HUES6 (cell line): ENCODE results near the gene TSPAN32.
"Not testable (repeated sequence)": the region's sequence is repeated elsewhere in the genome, so short reads cannot be mapped to it uniquely, and the experiment has no call there.

Experiments used
- H3K27ac ChIP-seq: 2 replicates; pipeline ENCODE4 v1.7.0; 2013; ENCODE audit warnings: low read depth, mild to moderate bottlenecking, low read length, inconsistent platforms
- H3K27me3 ChIP-seq: 2 replicates; pipeline ENCODE4 v1.6.1; 2013; ENCODE audit warnings: low read length; ENCODE audit not compliant: control insufficient read depth, insufficient read depth
- H3K36me3 ChIP-seq: 2 replicates; pipeline ENCODE4 v1.6.1; 2013; ENCODE audit warnings: low read length; ENCODE audit not compliant: control insufficient read depth, insufficient read depth
- H3K4me1 ChIP-seq: 2 replicates; pipeline ENCODE4 v1.6.1; 2013; ENCODE audit warnings: low read length; ENCODE audit not compliant: control insufficient read depth, insufficient read depth
- H3K4me3 ChIP-seq: 2 replicates; pipeline ENCODE4 v1.5.1; 2013; ENCODE audit warnings: low read depth, low read length
- H3K9ac ChIP-seq: one replicate; pipeline ENCODE4 v1.6.1; 2013; ENCODE audit warnings: mild to moderate bottlenecking, low read length
- H3K9me3 ChIP-seq: 2 replicates; pipeline ENCODE4 v1.6.1; 2013; ENCODE audit warnings: low read depth, low read length; ENCODE audit not compliant: control insufficient read depth, insufficient read depth

TSPAN32 gene

DNA sequence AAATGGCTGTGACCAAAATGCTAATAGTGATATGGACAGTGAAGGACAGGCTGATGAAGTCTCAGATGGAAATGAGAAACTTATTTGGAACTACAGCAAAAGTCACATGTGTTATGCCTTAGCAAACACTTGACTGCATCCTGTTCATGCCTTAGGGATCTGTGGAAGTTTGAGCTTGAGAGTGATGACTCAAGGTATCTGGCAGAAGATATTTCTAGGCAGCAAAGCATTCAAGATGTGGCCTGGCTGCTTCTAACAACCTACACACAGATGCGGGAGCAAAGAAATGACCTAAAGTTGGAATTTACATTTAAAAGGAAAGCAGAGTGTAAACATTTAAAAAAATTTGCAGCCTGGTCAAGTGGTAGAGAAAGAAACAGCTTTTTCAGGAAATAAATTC lies 47.2 kb downstream of the TSPAN32 start:
- Histone ChIP-seq H3K4me3 (no peak overlapping the region), H3K36me3 (no peaks in the 10 kb centered on the region), H3K27me3 (no peaks in the 10 kb centered on the region), H3K9ac (no peak overlapping the region), H3K9me3 (peaks cover 76% of the 10 kb centered on the region), H3K27ac (no peak overlapping the region), H3K4me1 (no peaks in the 10 kb centered on the region)

DNA sequence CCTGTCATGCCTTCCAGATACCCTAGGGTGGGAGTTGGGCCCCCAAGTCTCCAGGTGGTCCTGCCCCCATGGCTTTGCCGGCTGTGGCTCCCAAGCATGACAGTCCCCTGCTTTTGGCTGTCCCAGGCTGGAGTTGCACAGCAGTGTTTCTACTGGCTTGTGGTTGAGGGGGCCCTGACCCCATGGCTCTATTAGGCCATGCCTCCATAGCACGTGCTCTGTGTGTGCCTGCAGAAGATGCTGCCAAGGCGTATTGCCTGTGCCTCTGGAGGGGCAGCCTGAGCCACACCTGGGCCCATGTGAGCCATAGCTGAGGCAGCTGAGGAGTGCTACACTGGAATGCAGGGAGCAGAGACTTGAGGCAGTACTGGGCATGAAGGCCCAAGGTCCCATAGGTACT lies 49.9 kb downstream of the TSPAN32 start:
- Histone ChIP-seq H3K27ac (no peak overlapping the region), H3K4me3 (no peak overlapping the region), H3K27me3 (no peaks in the 10 kb centered on the region), H3K4me1 (no peaks in the 10 kb centered on the region), H3K9ac (no peak overlapping the region), H3K9me3 (peaks cover 63% of the 10 kb centered on the region), H3K36me3 (no peaks in the 10 kb centered on the region)

DNA sequence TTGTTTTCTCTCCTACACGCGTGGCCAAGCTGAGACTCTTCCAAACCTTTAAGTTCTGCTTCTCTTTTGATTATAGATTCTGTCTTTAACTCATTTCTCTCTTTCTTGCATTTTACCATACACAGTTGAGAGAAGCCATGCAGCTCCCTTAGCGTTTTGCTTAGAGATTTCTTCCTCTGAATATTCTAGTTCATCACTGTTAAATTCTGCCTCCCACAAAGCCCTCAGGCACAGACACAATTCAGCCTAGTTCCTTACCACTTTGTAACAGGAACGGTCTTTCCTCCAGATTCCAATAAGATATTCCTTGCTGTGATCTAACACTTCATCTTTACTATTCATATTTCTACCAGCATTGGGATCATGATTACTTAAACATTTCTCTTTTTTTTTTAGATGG lies 50.6 kb downstream of the TSPAN32 start:
- Histone ChIP-seq H3K9me3 (peaks cover 61% of the 10 kb centered on the region), H3K4me1 (no peaks in the 10 kb centered on the region), H3K4me3 (no peak overlapping the region), H3K9ac (no peak overlapping the region), H3K27me3 (no peaks in the 10 kb centered on the region), H3K36me3 (no peaks in the 10 kb centered on the region), H3K27ac (no peak overlapping the region)

DNA sequence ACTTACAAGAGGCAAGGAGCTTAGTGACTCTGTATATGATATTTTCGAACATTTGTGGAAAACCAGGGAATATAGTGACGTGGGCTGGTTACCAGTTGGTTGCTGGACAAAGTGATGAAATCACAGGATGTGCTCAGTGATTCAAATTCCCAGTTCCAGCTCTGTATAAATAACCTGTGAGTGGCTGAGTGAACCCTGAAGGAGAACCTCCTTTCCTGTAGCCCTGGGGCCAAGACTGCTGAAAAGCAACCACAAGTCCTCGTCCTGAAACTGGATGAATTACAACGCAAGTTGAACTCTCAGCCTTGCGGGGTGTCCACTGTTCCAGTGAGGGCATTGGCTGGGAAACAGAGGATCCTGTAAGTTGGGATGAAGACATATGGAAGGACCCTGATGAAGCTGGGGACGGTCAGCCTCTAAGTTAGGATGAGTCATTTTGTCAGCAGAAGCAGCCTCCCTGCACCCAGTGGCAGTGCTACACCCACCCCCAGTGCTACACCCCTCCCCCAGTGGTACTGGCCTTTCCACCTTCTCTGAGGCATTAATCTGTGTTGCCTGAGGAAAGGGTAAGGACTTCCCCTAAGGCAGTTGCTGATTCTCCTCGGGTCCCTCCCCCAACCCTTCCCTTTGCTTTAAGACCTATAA lies 53.3 kb downstream of the TSPAN32 start:
- H3K4me1 ChIP-seq, result no peaks in the 10 kb centered on the region
- H3K27ac ChIP-seq, result no peak overlapping the region
- no peak overlapping the region for H3K9ac ChIP-seq
- peaks cover 39% of the 10 kb centered on the region for H3K9me3 ChIP-seq
- H3K36me3 ChIP-seq, result no peaks in the 10 kb centered on the region
- H3K4me3 ChIP-seq, result no peak overlapping the region
- H3K27me3 ChIP-seq, result no peaks in the 10 kb centered on the region

DNA sequence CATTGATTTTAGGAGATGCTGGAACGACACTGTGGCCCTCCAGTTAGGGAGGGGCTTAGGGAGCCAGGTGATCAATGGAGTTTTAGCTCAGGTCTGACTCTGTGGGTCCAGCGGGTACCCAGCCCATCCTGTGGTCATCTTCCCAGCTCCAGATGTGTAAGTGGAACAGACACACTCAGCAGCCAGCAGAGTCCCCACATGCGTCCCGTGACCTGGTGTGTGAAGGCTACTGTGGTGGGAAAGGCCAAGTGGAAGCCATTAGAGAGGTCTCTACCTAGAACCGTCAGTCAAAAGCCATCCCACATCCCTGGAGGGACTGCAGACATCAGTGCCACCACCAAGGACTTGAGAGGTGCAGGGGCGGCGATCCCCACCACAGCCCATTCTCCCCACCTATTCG lies 55.4 kb downstream of the TSPAN32 start:
- H3K9ac ChIP-seq, result no peak overlapping the region
- H3K4me3 ChIP-seq, result no peak overlapping the region
- H3K9me3 ChIP-seq, result peaks cover 22% of the 10 kb centered on the region; the same call in 1 of the 2 replicates
- no peaks in the 10 kb centered on the region for H3K4me1 ChIP-seq
- no peak overlapping the region for H3K27ac ChIP-seq
- no peaks in the 10 kb centered on the region for H3K27me3 ChIP-seq
- no peaks in the 10 kb centered on the region for H3K36me3 ChIP-seq

DNA sequence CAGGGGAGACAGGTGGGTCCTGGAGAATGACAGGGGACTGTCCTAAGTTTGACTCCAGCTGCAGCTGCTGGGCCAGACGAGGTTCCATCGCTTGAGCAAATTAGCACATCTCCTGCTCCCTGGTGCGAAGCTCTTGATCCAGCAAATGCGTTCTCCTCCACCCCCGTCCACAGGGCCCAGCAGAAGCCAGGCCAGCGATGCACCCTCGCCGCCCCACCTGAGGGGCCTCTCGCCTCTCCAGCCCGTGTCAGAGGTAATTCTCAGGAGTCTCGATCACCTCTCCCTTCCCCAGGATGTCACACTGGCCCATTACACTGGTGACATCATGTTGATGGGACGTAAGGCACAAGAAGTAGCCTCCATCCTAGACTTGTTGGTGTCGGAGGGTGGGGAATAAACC lies 55.8 kb downstream of the TSPAN32 start:
- not testable (repeated sequence) for H3K4me1 ChIP-seq

DNA sequence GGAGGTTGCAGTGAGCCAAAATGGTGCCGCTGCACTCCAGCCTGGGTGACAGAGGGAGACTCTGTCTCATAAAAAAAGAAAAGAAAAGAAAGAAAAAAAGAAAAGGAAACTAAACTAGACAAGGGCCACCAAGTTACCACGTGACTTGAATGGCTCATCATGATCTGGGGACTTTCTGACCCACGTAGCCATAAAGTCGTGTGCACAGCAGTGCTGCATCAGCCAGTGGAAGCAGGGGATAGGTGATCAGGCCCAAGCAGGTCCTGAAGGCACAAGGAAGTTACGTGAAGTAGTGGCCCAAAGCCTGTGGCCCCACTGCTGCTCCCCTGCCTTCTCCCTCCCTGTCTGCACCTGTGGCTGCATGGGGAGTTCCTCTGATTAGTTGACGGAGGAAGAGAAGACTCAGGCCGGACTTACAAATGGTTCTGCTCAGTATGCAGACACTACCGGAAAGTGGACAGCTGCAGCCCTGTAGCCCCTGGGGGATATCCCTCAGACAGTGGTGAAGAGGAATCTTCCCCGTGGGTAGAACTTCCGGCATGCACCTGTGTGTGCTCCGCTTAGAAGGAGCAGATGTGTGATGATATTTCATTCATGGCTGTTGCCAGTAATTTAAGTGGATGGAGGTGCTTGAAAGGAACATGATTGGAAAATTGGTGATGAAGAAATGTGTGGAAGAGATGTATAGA lies 57.1 kb downstream of the TSPAN32 start:
- Histone ChIP-seq H3K9ac (no peak overlapping the region), H3K27me3 (no peaks in the 10 kb centered on the region), H3K27ac (no peak overlapping the region), H3K9me3 (peaks cover 19% of the 10 kb centered on the region; the same call in 1 of the 2 replicates), H3K4me1 (no peaks in the 10 kb centered on the region), H3K4me3 (no peak overlapping the region), H3K36me3 (no peaks in the 10 kb centered on the region)

More for the DNA sequence above, 55.8 kb downstream of the TSPAN32 start:
- H3K27ac ChIP-seq, H3K4me3 ChIP-seq, H3K9ac ChIP-seq, H3K27me3 ChIP-seq, H3K36me3 ChIP-seq: not testable (repeated sequence)
- H3K9me3 ChIP-seq, result peaks cover 22% of the 10 kb centered on the region; the same call in 1 of the 2 replicates

DNA sequence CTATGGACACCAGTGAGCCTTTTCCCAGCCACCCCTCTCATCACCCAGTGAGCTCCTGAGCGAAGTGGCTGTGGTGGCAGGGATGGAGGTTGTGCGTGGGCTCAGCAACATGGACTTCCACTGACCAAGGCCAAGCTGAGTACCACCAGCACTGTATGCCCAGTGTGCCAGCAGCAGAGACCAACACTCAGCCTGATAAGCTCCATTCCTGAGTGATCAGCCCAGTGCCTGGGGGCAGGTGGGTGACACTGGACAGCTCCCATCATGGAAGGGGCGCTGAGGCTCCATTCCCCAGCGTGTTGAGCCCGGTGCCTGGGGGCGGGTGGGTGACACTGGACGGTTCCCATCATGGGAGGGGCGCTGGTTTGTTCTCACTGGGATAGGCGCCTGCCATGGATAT lies 57.7 kb downstream of the TSPAN32 start:
- H3K36me3 ChIP-seq, result no peaks in the 10 kb centered on the region
- no peak overlapping the region for H3K9ac ChIP-seq
- no peak overlapping the region for H3K4me3 ChIP-seq
- peaks cover 19% of the 10 kb centered on the region; the same call in 1 of the 2 replicates for H3K9me3 ChIP-seq
- H3K4me1 ChIP-seq, result no peaks in the 10 kb centered on the region
- H3K27me3 ChIP-seq, result no peaks in the 10 kb centered on the region
- no peak overlapping the region for H3K27ac ChIP-seq

DNA sequence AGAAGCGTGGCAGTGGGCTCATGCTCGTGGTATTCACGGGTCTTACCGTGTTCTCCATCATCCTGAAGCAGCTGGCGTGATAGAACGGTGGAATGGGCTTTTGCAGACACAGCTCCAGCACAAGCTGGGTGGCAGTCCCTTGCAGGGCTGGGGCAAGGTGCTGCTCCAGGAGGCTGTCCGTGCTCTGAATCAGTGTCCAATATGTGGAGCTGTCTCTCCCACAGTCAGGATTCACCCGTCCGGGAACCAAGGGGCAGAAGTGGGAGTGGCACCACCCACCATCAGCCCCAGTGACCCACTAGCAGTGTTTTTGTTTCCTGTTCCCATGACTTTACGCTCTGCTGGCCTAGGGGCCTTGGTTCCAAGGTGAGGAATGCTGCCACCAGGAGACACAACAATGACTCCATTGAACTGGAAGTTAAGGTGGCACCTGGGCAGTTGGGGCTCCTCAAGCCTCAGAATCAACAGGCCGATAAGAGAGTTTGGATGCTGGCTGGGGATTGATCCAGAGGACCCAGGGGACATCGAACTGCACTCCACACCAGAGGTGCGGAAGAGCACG lies 58.3 kb downstream of the TSPAN32 start:
- no peak overlapping the region for H3K9ac ChIP-seq
- no peak overlapping the region for H3K4me3 ChIP-seq
- no peak overlapping the region for H3K27ac ChIP-seq
- H3K36me3 ChIP-seq, result no peaks in the 10 kb centered on the region
- H3K4me1 ChIP-seq, result no peaks in the 10 kb centered on the region
- peaks cover 19% of the 10 kb centered on the region; the same call in 1 of the 2 replicates for H3K9me3 ChIP-seq
- H3K27me3 ChIP-seq, result no peaks in the 10 kb centered on the region

DNA sequence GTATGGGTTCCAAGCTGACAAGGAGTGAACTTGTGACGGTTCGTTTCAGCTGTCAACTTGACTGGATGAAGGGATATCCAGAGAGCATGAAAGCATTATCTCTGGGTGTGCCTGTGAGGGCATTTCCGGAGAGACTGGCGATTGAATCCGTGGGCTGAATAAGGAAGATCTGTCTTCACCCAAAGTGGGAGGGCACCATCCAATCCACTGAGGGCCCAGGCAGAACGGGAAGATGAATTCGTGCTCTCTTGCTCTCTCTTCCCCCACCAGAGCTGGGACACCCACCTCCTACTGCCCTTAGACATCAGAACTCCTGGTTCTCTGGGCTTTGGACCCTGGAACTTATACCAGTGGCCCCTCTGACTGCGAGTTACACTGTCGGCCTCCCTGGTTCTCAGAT lies 59.8 kb downstream of the TSPAN32 start:
- no peak overlapping the region for H3K27ac ChIP-seq
- H3K27me3 ChIP-seq, result no peaks in the 10 kb centered on the region
- H3K9me3 ChIP-seq, result peaks cover 9% of the 10 kb centered on the region; the same call in 1 of the 2 replicates
- no peak overlapping the region for H3K4me3 ChIP-seq
- no peaks in the 10 kb centered on the region for H3K36me3 ChIP-seq
- no peak overlapping the region for H3K9ac ChIP-seq
- no peaks in the 10 kb centered on the region for H3K4me1 ChIP-seq

DNA sequence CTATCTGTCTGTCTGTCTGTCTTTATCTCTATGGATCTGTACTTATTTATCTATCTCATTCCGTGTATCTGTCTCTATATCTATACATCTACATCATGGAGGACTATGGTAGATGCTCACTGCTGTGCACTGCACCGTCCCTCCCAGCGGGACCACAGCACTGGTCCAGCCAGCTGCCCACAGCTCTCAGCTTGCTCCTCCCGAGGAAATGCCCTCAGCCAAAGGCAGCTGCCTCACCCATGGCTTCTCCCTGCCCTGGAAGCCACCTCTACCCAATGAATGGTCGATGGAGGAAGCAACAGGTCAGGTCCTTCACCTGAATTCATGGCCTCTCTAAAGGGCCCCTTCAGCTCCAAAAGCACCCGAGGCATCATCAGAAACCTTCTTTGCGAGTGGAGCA lies 60.6 kb downstream of the TSPAN32 start:
- Histone ChIP-seq H3K27ac (no peak overlapping the region), H3K27me3 (no peaks in the 10 kb centered on the region), H3K4me3 (no peak overlapping the region), H3K9ac (no peak overlapping the region), H3K36me3 (no peaks in the 10 kb centered on the region), H3K4me1 (no peaks in the 10 kb centered on the region), H3K9me3 (0 out of 2 replicates have a peak, but pooled peaks cover 3% of the 10 kb centered on the region)
